GM21360 (cell line): ENCODE results near the gene JAKMIP2.

Experiments
- ATAC-seq: cut with Tn5 transposase; IDR thresholded peaks from one replicate; pipeline ENCODE4 v1.9.1; 2021; ENCODE audit warnings: mild to moderate bottlenecking, moderate library complexity; ENCODE audit not compliant: unreplicated experiment

Gene JAKMIP2

DNA sequence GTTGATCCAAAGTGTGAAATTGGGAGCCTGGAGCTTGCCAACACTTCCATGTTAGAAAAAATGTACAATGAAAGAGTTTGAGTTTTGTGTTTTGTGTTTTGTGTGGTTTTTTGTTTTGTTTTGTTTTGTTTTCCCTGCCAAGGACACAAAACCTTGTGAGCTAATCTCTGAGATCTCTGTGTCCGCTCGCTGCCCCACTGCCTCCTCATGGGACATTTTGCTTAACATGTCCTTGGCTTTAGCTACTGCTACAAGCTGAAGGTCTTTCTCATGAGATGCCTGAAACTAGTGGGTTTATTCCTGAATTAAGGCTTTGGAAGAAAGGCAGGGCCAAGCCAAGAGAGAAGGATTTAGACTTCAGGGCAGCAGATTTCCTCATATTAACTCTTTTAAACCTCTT, 7.3 kb upstream of the JAKMIP2 start:
- ATAC-seq: no peak

DNA sequence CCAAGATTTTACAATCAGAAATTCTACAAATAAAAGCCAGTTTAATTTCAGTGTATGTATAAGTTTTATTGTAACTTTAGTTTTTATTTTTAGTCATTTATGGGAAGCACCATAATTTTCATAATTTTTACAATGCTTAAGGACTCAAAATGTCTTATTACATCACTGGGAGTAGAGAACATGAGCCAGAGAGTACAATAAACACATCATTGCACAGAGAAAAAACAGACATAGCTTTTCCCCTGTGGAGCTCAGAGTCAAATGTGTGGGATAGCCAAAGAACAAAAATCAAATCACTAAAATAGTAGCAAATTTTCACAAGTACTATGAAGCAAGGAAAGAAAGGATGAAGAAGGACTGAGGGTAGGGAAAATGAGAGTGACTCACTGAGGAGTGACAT, 5.5 kb upstream of the JAKMIP2 start:
- no peak for ATAC-seq

DNA sequence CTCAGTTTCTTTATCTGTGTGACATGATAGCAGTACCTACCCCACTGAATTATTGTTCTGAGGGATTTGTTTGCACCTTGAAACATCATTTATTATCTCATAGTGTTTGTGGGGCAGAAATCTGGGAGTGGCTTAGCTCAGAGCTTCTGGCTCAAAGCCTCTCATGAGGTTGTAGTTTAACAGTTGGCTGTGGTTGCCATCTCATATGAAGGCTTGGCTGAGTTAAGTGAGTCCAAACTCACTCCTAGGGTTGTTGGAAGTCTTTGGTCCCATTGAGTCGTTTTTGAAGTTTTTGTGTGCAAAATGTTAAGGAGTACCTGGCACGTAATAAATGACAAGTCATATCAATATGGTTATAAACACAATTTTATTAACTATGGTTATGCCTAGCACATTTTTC, 3.6 kb upstream of the JAKMIP2 start:
- no peak for ATAC-seq

DNA sequence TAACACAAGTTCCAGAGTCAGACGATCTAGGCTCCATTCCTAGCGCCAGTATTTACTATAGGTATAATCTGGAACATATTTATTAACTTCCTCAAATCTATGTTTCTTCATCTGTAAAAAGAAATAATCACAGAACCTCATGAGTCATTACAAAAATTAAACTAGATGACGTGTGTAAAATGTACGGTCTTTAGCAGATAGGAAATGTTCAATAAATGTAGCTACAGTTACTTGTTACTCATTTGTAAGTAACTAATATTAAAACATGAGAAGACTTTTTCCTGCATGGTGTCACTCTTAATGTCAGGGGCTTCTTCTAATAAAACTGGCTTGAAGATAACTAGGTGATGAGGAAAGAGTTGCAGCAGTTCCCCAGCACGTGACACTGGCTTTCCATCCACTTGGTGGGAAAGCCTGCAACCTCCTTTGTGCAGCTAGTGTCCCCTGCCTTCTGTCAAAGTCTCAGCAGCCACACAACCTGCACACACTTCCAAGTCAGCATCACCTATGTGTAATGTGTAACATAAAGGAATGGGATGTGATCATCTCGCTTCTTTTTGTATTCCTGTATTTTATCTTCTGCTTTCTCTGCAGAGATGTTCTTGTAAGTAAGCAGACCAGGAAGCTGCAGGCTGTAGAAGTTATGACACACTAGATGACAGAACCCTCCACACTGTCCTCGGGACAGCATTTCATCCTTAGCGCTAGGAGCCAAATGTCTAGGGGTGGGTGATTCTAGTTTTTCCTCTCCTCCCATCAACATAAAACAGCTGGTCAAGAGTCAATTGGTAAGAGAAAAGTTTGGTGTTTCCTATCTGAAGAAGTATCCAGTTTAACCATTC, 1.8 kb upstream of the JAKMIP2 start:
- no peak for ATAC-seq

DNA sequence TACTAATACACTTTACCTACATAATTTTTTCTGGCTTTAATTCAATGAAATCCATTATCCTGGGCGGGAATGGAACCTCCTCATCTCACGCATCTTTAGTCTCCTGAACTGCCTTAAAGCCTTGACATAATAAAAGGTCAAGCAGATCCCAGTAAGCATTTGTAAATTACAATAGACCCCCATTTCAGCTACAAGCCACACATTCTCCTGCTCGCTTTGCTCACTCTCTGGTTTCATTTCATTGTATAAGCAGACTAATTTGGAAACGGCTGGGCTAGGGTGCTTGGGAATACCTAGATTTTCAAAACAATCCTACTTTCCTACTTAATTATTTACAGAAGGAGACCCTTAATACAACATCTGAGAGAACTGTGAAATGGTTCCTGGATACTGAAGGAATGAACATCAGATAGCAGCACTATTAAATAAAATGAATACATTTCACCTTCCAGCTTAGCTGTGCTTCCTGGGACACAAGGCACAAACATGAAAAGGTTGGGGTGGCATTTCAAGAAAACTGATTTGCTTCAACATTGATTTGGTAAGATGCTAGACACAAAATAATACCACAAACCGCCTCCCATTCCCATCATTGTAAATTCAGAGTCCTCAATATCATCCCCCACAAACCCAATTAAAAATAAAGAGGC, 1.5 kb downstream of the JAKMIP2 start:
- ATAC-seq: no peak

DNA sequence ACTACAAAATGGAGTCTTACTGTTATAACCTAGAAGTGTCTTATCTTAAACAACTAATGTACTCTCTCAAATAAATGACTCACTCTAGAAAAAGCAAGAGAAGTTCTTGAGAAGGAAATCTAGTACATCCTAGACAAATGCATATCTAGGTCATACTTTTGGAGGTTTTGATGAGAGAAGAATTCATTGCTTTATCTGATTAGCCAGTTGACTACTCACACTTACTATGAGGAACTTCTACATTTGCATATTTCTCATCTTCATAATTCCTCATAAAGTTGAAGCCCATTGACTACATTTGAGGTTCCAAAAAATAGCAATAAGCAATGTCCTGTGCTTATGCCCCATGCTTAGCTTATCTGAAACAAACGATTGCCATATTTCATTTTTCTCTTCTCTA, 2.8 kb downstream of the JAKMIP2 start:
- ATAC-seq: no peak

DNA sequence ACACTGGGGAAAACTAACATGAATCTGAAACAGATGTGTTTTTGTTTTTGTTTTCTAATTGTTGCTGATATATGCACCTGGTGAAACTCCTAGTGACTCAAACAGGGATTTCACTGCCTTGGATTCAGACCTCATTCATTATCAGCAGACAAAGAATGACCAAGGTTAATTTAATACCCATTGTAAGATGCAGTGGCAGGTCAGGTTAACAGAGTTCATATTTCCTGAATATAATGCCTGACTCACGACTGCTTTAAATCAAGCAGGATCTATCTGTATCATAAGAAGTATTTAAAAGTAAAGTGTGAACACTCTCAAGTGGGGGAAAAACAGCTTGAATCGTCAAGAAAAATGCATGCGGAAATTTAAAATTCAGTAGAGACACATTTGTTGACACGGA, 5.5 kb downstream of the JAKMIP2 start:
- no peak for ATAC-seq

DNA sequence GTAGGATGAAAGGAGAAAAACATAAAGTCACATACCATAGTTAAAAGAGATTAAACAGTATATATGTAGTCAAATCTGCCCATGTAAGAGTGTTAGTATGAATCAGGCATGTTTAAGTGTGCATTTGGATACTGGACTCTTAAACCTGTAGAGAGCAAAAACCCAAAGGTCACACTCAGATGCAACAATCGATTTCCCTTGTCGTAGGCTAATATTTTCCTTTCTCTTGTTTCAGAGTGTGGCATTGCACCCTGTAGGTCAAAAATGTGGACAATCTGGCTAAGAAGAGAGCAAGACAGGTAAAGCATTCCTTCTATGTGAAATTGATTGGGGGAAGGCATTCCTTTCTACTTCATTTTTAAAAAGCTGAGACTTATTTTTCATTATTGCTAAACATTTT, 8.9 kb downstream of the JAKMIP2 start:
- no peak for ATAC-seq

DNA sequence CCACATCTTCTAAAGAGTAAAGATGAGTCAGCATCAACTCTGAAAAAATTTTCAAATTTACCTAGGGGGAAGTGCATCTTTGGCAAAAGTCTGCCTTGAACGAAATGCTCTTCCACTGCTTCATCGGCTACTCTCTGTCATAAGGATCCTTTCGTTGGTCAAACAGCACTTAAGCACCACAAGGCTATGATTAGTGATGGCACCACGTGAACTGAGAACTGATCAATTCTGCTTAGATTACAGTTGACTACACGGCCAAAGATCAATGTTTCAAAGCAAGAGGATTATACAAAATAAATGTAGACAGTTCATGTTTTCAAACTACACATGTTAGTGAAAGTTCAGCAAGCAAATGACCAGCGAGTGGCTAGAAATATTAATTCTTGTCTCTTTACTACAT, 9.4 kb downstream of the JAKMIP2 start:
- ATAC-seq: no peak

DNA sequence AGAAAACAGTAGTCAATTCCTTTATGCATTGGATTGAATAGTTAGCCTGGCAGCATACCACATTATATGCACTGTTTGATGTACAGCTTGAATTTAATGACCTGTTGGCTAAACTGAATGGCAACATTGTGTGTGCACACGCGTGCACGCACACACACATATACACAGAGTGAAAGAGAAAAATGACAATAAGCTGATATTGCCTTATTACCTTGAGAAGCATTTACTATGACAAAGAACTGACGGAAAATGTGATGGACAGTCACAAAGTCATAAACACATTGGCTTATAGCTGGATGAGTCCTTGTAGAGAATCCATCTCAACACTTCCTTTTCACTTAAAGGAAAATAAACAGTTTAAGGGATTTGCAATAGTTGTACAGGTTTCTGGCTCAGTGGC, 15.5 kb downstream of the JAKMIP2 start:
- no peak for ATAC-seq

DNA sequence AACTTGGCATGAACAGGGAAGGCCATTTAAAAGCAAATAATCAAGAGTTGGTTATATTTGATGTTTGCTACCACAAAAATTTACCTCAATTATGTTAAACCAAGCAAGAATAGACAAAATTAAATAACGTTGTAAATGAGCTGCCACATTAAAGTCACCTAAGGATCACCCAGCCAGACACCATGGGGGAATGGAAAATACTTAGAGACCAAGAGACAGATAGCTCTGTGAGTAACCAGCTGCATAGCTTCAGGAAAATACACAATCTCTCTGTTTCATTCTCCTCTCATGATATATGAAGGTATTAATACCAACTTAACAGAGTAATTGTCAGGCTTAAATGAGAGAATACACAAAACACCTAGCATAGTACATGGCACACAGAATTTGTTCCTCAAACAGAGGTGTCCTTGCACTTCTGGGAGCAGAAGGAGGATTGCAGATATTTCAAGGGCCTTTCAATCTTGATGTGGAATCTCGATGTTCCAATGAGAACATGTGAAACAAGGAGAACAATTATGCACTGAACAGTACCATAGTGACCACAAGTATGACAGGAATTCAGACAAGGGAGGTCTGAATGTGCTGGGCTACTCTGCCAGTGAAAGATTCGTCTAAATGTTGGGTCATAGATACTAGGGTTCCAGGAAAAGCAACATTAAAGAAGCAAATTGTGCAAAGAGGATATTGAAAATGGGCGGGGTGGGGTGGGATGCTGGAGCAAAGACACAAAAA, 18.6 kb downstream of the JAKMIP2 start:
- ATAC-seq: no peak

DNA sequence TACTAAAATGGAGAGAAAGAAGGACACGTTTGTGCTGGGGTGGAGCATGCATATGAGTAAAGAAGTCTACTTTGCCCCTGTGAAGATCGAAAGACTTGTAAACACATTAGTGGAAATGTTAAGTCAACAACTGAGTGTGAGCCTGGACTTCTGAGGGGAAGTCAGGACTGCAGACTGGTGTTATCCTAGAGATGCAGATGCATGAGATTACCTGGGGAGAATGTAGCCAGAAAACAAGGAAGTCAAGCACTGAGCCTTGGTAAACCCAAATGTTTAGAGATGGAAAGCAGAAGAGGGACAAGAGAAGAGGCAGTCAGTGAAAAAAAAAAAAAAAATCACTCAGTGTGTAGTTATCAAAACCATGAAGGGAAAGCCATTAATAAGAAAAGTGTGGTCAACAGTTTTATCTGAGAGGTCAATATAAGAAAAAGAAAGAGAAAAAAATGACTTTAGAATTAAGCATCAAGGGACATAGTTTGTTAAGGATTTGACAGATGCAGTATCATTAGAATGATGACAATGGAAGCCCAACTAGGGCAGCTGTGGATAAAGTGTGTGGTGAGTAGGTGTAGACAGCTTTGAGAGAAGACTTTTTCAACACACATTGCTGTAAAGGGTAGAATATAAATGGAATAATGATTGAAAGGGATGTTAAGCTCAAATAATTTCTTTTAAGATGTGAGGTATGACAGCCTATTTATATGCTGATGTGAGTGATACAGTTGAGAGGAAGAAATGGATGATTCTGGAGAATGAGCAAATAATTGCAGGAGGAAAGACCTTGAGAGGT, 22.2 kb downstream of the JAKMIP2 start:
- ATAC-seq: no peak

DNA sequence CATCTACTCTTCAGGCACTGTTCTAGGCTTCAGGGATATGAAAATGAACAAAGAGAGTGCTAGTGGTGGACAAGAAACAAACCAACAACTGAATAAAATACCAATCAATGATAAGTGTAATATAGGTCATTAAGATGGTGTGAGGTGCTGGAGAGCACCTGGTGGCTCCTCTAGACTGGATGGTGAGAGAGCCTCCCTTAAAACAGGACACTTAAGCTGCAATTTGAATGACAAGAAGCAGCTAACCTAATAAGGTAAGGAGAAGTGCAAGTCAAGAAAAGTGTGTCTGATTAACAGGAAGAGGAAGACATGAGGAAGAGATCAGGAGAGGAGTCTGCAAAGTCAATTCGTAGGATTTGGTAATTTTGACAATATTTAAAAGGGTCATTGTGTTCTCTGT, 23.1 kb downstream of the JAKMIP2 start:
- no peak for ATAC-seq

DNA sequence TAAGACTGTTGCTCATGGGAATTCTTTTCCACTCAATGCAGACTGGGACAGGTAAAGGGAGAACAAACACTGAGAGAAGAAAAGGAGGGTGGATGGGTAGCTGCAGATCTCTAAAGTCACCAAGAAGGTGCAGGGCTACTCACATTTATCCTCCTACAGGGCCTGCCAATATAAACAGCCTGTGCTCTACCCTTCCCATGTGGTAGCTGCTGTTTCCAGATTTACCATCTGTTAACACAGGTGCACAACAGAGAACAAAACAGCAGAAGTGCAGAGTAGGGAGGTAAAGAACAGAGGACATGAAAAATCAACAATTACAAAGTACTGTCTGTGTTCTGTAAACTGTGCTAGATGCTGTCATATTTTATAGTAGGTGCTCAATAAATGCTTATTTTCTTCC, 26.0 kb downstream of the JAKMIP2 start:
- no peak for ATAC-seq

DNA sequence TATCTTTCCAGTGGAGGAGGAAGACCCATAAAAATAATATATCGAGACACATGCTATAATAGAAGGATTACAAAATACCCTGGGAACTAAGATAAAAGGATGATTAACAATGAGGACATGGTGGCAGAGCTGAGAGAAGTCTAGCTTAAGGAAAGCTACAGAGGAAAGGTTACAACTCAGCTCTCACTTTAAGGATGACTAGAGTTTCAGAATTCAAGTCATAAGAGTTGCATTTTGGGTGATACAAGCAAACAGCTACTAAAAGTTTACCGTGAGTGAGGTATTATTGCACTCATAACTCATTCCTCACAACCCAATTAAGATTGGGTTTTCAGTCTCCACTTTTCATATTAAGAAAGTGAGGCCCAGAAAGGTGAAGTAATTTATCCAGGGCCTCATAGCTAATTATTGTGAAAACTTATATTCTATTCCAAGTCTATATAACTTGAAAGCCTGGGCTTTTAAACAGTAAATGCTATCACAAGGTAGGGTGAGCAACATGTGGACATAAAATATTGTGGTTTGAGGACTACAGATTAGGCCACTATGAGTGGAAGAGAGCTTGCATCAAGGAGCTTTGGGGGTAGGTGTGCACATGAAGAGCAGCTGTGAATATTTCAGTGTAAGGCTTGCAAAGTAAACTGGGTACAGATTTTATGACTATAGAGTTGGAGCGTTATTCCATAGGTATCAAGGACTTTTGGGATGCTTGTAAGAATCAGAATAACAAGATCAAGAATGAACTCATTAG, 28.0 kb downstream of the JAKMIP2 start:
- no peak for ATAC-seq

DNA sequence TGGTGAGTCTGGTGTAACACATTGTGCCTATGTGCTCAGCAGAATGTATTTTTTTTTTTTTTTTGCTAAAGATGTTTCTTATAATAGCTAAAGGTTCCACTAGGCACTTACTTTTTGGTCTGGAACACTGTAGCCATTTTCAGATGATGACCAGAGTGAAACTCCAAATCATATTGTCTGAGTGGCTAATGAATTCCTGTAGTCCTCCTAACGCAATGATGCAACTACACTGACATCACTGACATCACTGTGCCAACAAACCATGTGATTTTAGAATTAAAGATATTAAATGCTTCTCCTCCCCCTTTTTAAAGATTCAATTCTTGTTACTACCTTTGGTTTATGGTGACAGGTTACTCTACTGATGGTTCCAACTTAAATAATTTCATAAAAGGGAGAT, 28.8 kb downstream of the JAKMIP2 start:
- no peak for ATAC-seq

DNA sequence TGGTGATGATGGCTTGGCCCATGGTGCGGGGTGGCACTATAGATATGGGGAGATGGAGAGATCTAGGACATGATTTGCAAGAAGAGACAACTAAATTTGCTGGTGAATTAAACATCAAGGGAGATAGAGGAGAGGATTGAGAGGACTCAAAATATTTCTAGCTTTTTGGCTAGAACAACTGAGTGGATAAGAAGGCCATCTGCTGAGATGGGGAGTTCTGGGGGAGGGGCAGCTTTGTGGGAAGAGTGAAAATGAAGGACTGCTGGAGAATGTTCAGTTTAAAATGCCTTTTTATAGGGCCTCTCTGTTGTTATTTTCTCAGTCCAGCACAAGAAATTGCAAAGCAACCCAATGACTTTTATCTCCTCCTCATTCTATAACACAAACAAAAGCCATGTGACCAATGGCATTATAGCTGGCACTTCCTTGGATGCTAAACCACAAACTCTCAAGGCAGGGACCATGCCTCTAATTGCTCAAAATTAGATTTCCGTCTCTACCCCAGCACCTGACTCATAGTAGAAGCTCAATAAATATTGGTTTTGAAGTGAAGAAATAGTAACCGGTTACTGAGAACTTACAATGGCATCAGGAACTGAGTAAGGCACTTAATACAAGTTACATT, 29.8 kb downstream of the JAKMIP2 start:
- no peak for ATAC-seq

DNA sequence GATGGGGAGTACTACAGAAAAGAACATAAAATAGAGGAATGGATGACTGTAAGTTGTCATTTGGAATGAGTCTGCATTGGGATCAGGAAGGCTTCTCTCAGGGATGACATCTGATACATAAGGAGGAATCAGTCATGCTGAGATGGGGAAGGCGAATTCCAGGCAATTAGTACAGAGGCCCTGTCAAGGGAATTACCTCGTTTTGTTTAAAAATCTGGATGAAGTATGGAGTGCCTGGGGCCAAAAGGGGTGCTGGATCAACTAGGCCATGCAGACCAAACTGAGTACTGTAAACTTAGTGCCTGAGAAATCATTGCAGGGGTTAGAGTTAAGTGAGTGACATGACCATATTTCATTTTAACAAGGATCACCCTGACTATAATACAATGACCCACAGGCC, 30.5 kb downstream of the JAKMIP2 start:
- ATAC-seq: no peak

DNA sequence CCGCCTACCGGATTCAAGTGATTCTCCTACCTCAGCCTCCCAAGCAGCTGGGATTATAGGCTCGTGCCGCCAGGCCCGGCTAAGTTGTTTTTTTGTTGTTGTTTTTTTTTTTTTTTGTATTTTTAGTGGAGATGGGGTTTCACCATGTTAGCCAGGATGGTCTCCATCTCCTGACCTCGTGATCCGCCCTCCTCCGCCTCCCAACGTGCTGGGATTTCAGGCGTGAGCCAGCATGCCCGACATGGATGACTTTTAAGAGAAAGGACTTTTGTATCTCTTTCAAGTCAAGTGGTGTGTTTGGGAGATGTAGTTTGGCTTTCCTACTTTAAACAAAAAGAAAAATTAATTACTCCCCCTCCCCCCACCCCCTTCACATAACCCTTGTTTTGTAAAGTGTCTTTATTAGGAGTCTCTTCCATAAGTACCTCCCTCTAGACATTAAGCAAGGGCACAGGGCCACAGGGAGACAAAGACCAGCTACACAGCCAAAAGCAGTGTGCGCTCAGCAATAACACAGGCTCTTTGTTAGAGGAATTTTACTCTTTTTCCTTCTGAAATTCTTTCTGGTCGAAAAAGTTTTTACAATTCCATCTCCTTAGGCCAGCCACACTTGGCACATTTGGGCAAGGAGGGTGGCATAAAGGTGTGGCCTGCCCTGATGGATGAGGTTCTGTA, 31.2 kb downstream of the JAKMIP2 start:
- no peak for ATAC-seq
